Activated T-helper 1 cell treated with anti-CD3 and anti-CD28 coated beads, Interleukin-12 subunit alpha, Interleukin-12 subunit beta, Interleukin-2, Interleukin-4 antibody, amounts not matched to agents 30 ng/mL and 10 ng/mL and 1 ng/mL, durations not matched to agents 14 hours and 24 hours and 36 hours (primary cell): ENCODE results near the gene OR5AR1. TPM values are rescaled to one million over a fixed set of nuclear protein-coding genes. Genes with fewer than 3 reads are reported as not detected.

ENCODE experiments used
- DNase-seq: peaks from one replicate; pipeline ENCODE4 v3.0.0; 2021; ENCODE audit warnings: low spot score
- H3K27ac Mint-ChIP-seq: one replicate; pipeline ENCODE4 v1.8.0; 2021; ENCODE audit warnings: mild to moderate bottlenecking, mixed read lengths
- H3K27me3 Mint-ChIP-seq: one replicate; pipeline ENCODE4 v1.8.0; 2022; ENCODE audit warnings: mild to moderate bottlenecking, moderate library complexity, mixed read lengths; ENCODE audit not compliant: insufficient read depth
- H3K36me3 Mint-ChIP-seq: one replicate; pipeline ENCODE4 v1.8.0; 2021; ENCODE audit warnings: low read depth, mixed read lengths
- H3K4me1 Mint-ChIP-seq: one replicate; pipeline ENCODE4 v1.8.0; 2021; ENCODE audit warnings: low read depth, mixed read lengths
- H3K4me3 Mint-ChIP-seq: one replicate; pipeline ENCODE4 v1.8.0; 2021; ENCODE audit warnings: mild to moderate bottlenecking, moderate library complexity, mixed read lengths
- H3K9me3 Mint-ChIP-seq: one replicate; pipeline ENCODE4 v1.8.0; 2021; ENCODE audit warnings: mixed read lengths
- intact Hi-C: fragments of 100-400 bp; cut with micrococcal nuclease; formaldehyde crosslinking; loops from one replicate; pipeline ENCODE4 v1.15.1; 2024
- total RNA-seq: library from RNA; stranded (reverse); gene quantifications from 2 replicates; pipeline ENCODE4 v1.2.3, GENCODE V29; 2022

Gene OR5AR1
- total RNA-seq, 1 donor from 2014 or later = not detected

DNA sequence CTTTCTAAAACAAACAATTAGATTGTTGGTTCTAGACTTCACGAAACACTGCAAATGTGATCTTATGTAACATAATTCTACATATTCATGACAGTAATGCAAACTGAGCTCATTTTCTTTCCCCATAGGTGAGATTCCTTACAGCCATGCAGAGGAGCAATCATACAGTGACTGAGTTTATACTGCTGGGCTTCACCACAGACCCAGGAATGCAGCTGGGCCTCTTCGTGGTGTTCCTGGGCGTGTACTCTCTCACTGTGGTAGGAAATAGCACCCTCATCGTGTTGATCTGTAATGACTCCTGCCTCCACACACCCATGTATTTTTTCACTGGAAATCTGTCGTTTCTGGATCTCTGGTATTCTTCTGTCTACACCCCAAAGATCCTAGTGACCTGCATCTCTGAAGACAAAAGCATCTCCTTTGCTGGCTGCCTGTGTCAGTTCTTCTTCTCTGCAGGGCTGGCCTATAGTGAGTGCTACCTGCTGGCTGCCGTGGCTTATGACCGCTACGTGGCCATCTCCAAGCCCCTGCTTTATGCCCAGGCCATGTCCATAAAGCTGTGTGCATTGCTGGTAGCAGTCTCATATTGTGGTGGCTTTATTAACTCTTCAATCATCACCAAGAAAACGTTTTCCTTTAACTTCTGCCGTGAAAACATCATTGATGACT, 36.9 kb downstream of the OR5AR1 start:
- no peak for DNase-seq
- H3K9me3 Mint-ChIP-seq = no peaks in the 10 kb centered on the region
- H3K4me3 Mint-ChIP-seq = no peak overlapping the region
- no peaks in the 10 kb centered on the region for H3K27me3 Mint-ChIP-seq
- no peak overlapping the region for H3K27ac Mint-ChIP-seq
- intact Hi-C loops = no loop called here
- no peaks in the 10 kb centered on the region for H3K36me3 Mint-ChIP-seq
- H3K4me1 Mint-ChIP-seq = no peaks in the 10 kb centered on the region

DNA sequence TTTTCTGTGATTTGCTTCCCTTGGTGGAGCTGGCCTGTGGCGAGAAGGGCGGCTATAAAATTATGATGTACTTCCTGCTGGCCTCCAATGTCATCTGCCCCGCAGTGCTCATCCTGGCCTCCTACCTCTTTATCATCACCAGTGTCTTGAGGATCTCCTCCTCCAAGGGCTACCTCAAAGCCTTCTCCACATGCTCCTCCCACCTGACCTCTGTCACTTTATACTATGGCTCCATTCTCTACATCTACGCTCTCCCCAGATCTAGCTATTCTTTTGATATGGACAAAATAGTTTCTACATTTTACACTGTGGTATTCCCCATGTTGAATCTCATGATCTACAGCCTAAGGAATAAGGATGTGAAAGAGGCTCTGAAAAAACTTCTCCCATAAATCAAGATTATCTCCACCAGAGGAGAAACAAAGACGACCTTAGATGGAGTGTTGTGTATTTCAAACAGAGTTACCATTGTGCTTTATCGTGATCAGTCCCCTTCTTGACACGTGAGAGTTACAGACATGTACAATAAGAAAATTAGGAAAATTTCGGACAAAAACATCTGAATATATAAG, 37.5 kb downstream of the OR5AR1 start:
- Mint-ChIP-seq H3K4me1 (no peaks in the 10 kb centered on the region), H3K9me3 (no peaks in the 10 kb centered on the region), H3K36me3 (no peaks in the 10 kb centered on the region), H3K27ac (no peak overlapping the region), H3K27me3 (no peaks in the 10 kb centered on the region), H3K4me3 (no peak overlapping the region)
- intact Hi-C loops = no loop called here
- no peak for DNase-seq

DNA sequence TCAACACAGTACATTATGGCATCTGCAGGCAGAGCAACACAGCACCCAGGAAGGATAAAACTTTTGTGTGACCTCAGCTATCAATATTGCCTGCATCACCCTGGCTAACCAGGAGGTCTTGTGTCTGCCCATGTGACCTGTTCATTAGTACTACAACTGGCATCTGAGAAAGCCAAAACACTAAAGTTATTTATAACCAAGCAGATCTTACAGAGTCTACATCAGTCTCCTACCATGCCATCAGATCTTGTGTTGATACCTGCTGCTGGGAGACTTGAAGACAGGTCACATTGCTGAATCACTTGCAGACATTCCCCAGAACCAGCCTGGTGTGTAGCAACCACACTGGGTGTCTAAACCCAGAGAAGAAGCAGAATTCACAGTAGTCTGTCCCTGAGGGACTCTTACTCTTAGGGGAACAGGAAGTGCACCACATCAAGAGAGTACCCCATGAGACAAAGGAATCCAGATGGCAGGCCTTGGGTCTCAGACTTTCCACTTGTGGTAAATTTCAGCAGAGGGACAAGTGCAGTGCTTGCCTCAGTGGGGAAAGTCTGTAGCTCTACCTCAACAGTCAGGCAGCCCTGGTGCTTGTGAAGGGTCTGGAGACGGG, 42.4 kb downstream of the OR5AR1 start:
- H3K4me3 Mint-ChIP-seq = no peak overlapping the region
- no peaks in the 10 kb centered on the region for H3K4me1 Mint-ChIP-seq
- intact Hi-C loops = no loop called here
- DNase-seq = no peak
- no peak overlapping the region for H3K27ac Mint-ChIP-seq
- H3K27me3 Mint-ChIP-seq = no peaks in the 10 kb centered on the region
- no peaks in the 10 kb centered on the region for H3K36me3 Mint-ChIP-seq
- H3K9me3 Mint-ChIP-seq = no peaks in the 10 kb centered on the region

DNA sequence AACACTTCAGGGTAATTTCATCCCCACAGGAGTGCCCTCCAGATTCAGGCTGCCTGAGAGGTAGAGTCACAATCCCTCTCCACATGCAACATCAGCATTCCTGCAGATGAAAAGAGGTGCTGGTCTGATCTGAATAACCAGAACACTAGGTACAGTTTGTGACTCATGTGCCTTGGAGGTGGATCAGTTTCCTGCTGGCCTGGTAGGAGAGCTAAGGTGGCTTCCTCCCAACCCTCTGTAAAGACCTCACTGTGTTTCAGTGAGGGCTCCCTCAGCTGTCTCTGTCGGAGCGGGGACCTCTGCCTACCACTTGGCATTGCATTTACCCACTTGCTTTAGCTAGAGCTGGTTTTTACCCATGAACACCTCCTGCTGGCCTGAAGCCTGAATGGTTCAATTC, 43.0 kb downstream of the OR5AR1 start:
- Mint-ChIP-seq H3K27ac (no peak overlapping the region), H3K4me3 (no peak overlapping the region), H3K36me3 (no peaks in the 10 kb centered on the region), H3K27me3 (no peaks in the 10 kb centered on the region), H3K9me3 (no peaks in the 10 kb centered on the region), H3K4me1 (no peaks in the 10 kb centered on the region)
- intact Hi-C loops = no loop called here
- no peak for DNase-seq

DNA sequence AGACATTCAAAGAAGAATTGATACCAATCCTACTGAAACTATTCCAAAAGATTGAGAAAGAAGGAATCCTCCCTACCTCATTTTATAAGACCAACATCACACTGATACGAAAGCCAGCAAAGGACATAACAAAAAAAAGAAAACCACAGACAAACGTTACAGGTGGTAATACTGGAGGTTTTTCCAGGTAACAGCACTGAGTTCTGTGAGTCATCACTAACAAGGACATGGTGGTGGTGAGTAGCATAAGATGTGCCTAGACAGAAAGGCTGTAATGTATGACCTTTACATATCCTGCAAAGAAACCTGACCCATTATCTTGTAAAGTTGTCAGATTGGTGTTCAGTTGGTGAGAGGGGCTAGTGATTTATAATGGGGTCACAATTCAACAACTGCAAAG, 50.7 kb downstream of the OR5AR1 start:
- H3K4me3 Mint-ChIP-seq = no peak overlapping the region
- intact Hi-C loops = no loop called here
- no peak for DNase-seq
- H3K27ac Mint-ChIP-seq = no peak overlapping the region
- H3K9me3 Mint-ChIP-seq = peaks cover 22% of the 10 kb centered on the region
- H3K4me1 Mint-ChIP-seq = no peaks in the 10 kb centered on the region
- no peaks in the 10 kb centered on the region for H3K27me3 Mint-ChIP-seq
- no peaks in the 10 kb centered on the region for H3K36me3 Mint-ChIP-seq

Other genes with a start within 250 kb of the OR5AR1 start
- not detected in 2 replicates for gene OR5M3, start 190.3 kb upstream of the OR5AR1 start, total RNA-seq
- gene OR5M8, start 172.3 kb upstream of the OR5AR1 start, total RNA-seq = not detected in 2 replicates
- gene OR5M11, start 120.4 kb upstream of the OR5AR1 start, total RNA-seq = not detected in 2 replicates
- gene OR5M10, start 86.0 kb upstream of the OR5AR1 start, total RNA-seq = not detected in 2 replicates
- not detected in 2 replicates for gene OR5M1, start 48.8 kb upstream of the OR5AR1 start, total RNA-seq
- gene OR5AP2, start 21.2 kb upstream of the OR5AR1 start, total RNA-seq = not detected in 2 replicates
- gene OR9G1, start 35.4 kb downstream of the OR5AR1 start, total RNA-seq = not detected in 2 replicates
- gene OR9G4, start 85.0 kb downstream of the OR5AR1 start, total RNA-seq = not detected in 2 replicates